ENCODE data around the gene USP6NL. TPM values are rescaled to one million over a fixed set of nuclear protein-coding genes. Genes with fewer than 3 reads are reported as not detected.

The USP6NL gene
- total and polyA plus RNA-seq, 9 of the 15 experiments (the other 6 are each of a cell fraction or from before 2014, with no cell fraction given) = 3.2 to 26.6 (median 19.8) TPM

DNA sequence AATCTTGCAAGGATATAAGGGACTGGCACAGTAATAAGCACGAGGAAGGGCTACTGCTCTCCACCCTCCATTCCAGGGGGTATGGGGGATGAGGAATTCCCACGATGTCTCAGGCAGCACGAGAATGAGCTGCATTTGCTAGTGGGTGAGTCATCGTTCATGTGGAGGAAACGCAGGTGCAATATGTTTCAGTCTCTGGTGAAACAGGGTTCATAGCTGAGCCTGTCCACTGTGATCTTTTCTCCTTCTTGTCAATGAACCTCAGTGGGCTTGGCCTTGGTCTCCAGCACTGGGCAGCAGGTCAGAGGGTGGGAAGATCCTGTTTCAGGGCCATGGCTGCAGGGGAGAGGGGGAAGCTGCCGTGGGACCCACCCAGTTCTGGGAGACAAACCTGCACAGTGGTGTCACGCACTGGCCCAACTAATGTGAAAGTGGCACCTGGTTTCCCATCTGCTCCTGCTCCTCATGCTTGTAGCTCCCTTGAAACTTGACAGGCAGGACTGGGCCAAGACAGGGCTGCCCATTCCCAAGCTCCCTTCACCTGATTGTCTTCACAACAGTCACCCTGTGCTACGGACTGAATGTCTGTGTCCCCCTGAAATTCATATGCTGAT lies 181.9 kb downstream of the USP6NL start:
- Histone ChIP-seq H3K27me3 (ENCODE audit: control insufficient read depth in 2 of 2, insufficient read depth in 2 of 2, low read length in 2 of 2) (peaks cover 0 to 13% of the 10 kb centered on the region in 2 experiments; a peak in 1 of 5 replicates), H3K79me2 (ENCODE audit: control insufficient read depth, insufficient read depth, low read length) (no peaks in the 10 kb centered on the region), H3K4me3 (no peak overlapping the region), H3K9ac (ENCODE audit: insufficient read depth in 1 of 2, low read depth in 2 of 2, low read length in 2 of 2) (no peak overlapping the region), H4K20me1 (replicated peaks; ENCODE audit: control insufficient read depth, insufficient read depth, low read length) (no peaks in the 10 kb centered on the region), H2AFZ (ENCODE audit: low read depth, low read length) (no peak overlapping the region), H3K36me3 (ENCODE audit: control insufficient read depth, insufficient read depth, low read length) (no peaks in the 10 kb centered on the region), H3K4me2 (ENCODE audit: insufficient read depth, low read length) (no peak overlapping the region), H3K9me3 (replicated peaks; ENCODE audit: control insufficient read depth, insufficient read depth, low read depth, low read length) (no peaks in the 10 kb centered on the region; the same call in none of the 2 replicates), H3K4me1 (replicated peaks in 1 of 2; ENCODE audit: control insufficient read depth in 2 of 2, insufficient read depth in 2 of 2, low read length in 2 of 2) (peaks cover 0 to 2% of the 10 kb centered on the region in 2 experiments; a peak in 2 of 5 replicates), H3K27ac (ENCODE audit: extremely low read depth, low read depth, low read length) (no peak overlapping the region), H3K9me1 (ENCODE audit: control insufficient read depth, insufficient read depth, low read length) (no peaks in the 10 kb centered on the region)
- 5% methylated on average over 8 of the region's 8 CpGs for WGBS (ENCODE audit: insufficient coverage, low coverage, missing lambda C conversion rate)
- DNase-seq (ENCODE audit: extremely low read depth in 1 of 4, low spot score in 3 of 4) (no peak), FAIRE-seq (no peak), ATAC-seq (no peak)
- peak in 1 of 2 experiments; percentile 72; a peak in 1 of 4 replicates for TF ChIP-seq TRIM24 (IDR thresholded peaks at IDR 0.05)
- TF ChIP-seq PHF21A (IDR thresholded peaks at IDR 0.05; ENCODE audit: borderline replicate concordance, low read depth) = no peak
- no peak for TF ChIP-seq ZNF347 (CRISPR knock-in tag; IDR thresholded peaks at IDR 0.05; ENCODE audit: low read depth)
- TF ChIP-seq TOE1 (IDR thresholded peaks at IDR 0.05; ENCODE audit: borderline replicate concordance) = no peak
- no peak for TF ChIP-seq TOE1 (CRISPR knock-in tag; IDR thresholded peaks at IDR 0.05; ENCODE audit: borderline replicate concordance, low read depth)
- peak; percentile 43; the same call in 1 of the 2 replicates for TF ChIP-seq TRIM28 (IDR thresholded peaks at IDR 0.05)
- TF ChIP-seq, protein P1, sequence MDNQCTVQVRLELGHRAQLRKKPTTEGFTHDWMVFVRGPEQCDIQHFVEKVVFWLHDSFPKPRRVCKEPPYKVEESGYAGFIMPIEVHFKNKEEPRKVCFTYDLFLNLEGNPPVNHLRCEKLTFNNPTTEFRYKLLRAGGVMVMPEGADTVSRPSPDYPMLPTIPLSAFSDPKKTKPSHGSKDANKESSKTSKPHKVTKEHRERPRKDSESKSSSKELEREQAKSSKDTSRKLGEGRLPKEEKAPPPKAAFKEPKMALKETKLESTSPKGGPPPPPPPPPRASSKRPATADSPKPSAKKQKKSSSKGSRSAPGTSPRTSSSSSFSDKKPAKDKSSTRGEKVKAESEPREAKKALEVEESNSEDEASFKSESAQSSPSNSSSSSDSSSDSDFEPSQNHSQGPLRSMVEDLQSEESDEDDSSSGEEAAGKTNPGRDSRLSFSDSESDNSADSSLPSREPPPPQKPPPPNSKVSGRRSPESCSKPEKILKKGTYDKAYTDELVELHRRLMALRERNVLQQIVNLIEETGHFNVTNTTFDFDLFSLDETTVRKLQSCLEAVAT (IDR thresholded peaks at IDR 0.05) = no peak
- no peak for TF ChIP-seq FOXK1 (CRISPR knock-in tag; IDR thresholded peaks at IDR 0.05; ENCODE audit: borderline replicate concordance)
- TF ChIP-seq JUND (IDR thresholded peaks at IDR 0.05; ENCODE audit: borderline replicate concordance, low read depth, low read length) = no peak
- TF ChIP-seq JUND (tag; IDR thresholded peaks at IDR 0.05; ENCODE audit: borderline replicate concordance, low read depth, low read length) = 0 out of 3 replicates have a peak, but pooled peaks have one; percentile 24
- no peak for TF ChIP-seq CTBP1 (IDR thresholded peaks at IDR 0.05; ENCODE audit: borderline replicate concordance)
- TF ChIP-seq NCOR1 (IDR thresholded peaks at IDR 0.05) = no peak
- TF ChIP-seq RCOR1 (IDR thresholded peaks at IDR 0.05; ENCODE audit: borderline replicate concordance in 1 of 2, low read depth in 2 of 2, low read length in 2 of 2) = no peak
- TF ChIP-seq ZNF12 (CRISPR knock-in tag; IDR thresholded peaks at IDR 0.05) = no peak
- no peak for TF ChIP-seq KHSRP (IDR thresholded peaks at IDR 0.05)
- TF ChIP-seq, protein P2, sequence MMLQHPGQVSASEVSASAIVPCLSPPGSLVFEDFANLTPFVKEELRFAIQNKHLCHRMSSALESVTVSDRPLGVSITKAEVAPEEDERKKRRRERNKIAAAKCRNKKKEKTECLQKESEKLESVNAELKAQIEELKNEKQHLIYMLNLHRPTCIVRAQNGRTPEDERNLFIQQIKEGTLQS (IDR thresholded peaks at IDR 0.05) = peak; percentile 73
- TF ChIP-seq, protein P2 (CRISPR knock-in tag; conservative IDR thresholded peaks at IDR 0.05) = no peak
- TF ChIP-seq JUN (IDR thresholded peaks at IDR 0.05; ENCODE audit: borderline replicate concordance, low read depth, low read length) = 0 out of 2 replicates have a peak, but pooled peaks have one; percentile 17
- no peak for TF ChIP-seq JUN (CRISPR knock-in tag; IDR thresholded peaks at IDR 0.05; ENCODE audit: borderline replicate concordance)
- in situ Hi-C loops (cut with MboI) = loop anchor here (10.0 kb wide), 1 partner anchor 325 kb away; no protein-coding TSS in a partner anchor
- intact Hi-C loops (cut with micrococcal nuclease) = loop anchor here (5.0 kb wide), 1 partner anchor 328 kb away; no protein-coding TSS in a partner anchor
- POLR2A ChIA-PET = interaction anchor here (0.6 kb wide), 1 partner anchor 9 kb away, joined by 3 read pairs; no protein-coding TSS in a partner anchor
- BruUV-seq (replicated peaks) = no TSS peak
- CTCF ChIA-PET (ENCODE audit: low intra/inter-chr PET ratio) = no interaction called here
